ENCODE measurements around the gene FBRS. TPM values are rescaled to one million over a fixed set of nuclear protein-coding genes. Genes with fewer than 3 reads are reported as not detected.

Gene FBRS
- 44.4 TPM for polyA plus RNA-seq (2012; ENCODE audit: insufficient read length, low read depth)

DNA sequence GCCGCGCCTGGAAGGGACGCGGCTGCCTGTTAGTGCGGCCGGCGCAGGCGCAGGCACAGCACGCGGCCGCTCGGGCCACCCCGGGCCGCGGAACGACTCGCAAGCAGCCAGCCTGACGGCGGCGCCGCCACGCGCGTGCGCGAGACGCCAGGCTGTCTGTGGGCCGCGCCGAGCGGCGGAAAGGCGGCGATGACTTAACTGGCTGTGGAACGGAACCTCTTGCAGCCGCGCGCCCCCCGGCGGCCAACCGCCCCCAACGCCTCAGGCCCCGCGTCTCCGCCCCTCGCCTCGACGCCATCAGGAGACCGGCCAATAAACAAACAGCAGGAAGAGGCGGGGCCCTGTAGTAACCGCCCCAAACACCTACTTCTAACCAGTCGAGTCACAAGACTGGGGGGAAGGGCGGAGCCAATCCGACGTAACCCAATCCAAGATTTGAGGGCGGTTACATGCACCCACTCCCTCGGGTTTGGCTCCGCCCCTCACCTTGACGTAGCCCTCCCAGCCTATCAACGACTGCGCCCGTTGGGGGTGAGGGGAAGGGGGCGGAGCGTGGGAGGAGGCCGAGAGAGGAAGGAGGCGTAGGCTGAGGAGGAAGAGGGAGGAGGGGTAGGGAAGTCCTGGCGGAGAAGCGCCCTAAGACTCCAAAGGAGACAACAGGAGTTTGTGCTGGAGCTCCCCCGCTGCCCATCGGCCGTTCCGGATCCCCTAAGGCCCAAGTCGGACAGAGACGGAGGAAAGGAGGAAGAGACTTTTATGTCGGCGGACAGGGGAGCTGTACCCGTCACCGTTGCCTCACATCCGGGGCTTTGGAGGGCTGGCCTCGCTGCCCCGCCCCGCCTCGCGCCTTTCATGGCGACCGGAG, at the start of gene FBRS:
TSS of gene FBRS (plus strand) at position 566 of the 865 bp plus-strand sequence. CDS start 1,088 bp downstream, outside the sequence.
- TF ChIP-seq SIN3A (IDR thresholded peaks at IDR 0.05; ENCODE audit: borderline replicate concordance, insufficient read depth, low read length) (peak; percentile 58; the same call in 1 of the 2 replicates), FOXP2 (optimal IDR thresholded peaks at IDR 0.05; ENCODE audit: borderline replicate concordance, extremely low read depth, extremely low read length, insufficient read depth) (no peak), POLR2AphosphoS5 (IDR thresholded peaks at IDR 0.05; ENCODE audit: low read depth, low read length) (peak; percentile 46; the same call in 1 of the 2 replicates), TAF1 (IDR thresholded peaks at IDR 0.05; ENCODE audit: borderline replicate concordance, insufficient read depth, low read length) (no peak; the same call in 1 of the 2 replicates)
- TF ChIP-seq, protein P1, sequence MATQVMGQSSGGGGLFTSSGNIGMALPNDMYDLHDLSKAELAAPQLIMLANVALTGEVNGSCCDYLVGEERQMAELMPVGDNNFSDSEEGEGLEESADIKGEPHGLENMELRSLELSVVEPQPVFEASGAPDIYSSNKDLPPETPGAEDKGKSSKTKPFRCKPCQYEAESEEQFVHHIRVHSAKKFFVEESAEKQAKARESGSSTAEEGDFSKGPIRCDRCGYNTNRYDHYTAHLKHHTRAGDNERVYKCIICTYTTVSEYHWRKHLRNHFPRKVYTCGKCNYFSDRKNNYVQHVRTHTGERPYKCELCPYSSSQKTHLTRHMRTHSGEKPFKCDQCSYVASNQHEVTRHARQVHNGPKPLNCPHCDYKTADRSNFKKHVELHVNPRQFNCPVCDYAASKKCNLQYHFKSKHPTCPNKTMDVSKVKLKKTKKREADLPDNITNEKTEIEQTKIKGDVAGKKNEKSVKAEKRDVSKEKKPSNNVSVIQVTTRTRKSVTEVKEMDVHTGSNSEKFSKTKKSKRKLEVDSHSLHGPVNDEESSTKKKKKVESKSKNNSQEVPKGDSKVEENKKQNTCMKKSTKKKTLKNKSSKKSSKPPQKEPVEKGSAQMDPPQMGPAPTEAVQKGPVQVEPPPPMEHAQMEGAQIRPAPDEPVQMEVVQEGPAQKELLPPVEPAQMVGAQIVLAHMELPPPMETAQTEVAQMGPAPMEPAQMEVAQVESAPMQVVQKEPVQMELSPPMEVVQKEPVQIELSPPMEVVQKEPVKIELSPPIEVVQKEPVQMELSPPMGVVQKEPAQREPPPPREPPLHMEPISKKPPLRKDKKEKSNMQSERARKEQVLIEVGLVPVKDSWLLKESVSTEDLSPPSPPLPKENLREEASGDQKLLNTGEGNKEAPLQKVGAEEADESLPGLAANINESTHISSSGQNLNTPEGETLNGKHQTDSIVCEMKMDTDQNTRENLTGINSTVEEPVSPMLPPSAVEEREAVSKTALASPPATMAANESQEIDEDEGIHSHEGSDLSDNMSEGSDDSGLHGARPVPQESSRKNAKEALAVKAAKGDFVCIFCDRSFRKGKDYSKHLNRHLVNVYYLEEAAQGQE (IDR thresholded peaks at IDR 0.05; ENCODE audit: insufficient read depth in 1 of 2, low read depth in 2 of 2, low read length in 2 of 2): no peak

DNA sequence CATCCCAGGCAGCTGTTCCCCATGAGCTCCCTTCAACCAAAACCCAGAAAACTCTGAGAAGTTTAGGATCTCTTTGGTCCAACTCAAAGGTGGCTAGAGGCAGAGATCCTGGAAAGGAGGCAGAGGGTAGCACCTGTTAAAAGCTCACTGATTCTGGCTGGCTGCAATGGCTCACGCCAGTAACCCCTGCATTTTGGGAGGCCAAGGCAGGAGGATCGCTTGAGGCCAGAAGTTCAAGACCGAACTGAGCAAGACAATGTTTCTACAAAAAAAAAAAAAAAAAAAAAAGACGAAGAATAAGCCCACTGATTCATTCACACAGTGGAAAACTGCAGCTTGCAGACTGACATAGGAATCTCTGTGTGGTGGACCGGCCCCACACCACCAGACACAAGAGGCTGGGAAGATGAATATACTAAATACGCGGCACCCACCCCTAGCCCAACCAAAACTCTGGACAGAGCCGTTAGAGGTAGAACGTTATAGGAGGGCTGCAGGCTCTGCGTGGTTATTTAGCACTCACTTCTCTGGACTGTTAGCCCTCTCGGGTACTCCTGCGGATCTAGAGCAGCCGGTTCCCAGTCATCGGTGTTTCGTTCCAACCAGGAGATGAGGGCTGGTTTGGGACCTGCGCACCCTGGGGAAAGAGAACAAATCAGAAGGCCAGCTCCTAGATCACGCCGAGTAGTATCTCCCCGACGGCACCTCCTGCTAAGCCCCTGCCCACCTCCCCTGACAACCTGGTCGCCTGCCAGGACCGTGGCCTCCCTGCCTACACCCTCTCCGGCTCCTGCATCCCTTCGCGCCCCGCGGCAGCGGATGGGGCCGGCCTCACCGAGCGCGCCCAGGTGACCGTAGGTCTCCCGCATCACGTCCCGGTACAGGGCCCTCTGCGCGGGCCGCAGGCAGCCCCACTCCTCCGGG, 49.0 kb upstream of the FBRS start:
- no peak for TF ChIP-seq POLR2AphosphoS5 (IDR thresholded peaks at IDR 0.05; ENCODE audit: low read depth, low read length)

DNA sequence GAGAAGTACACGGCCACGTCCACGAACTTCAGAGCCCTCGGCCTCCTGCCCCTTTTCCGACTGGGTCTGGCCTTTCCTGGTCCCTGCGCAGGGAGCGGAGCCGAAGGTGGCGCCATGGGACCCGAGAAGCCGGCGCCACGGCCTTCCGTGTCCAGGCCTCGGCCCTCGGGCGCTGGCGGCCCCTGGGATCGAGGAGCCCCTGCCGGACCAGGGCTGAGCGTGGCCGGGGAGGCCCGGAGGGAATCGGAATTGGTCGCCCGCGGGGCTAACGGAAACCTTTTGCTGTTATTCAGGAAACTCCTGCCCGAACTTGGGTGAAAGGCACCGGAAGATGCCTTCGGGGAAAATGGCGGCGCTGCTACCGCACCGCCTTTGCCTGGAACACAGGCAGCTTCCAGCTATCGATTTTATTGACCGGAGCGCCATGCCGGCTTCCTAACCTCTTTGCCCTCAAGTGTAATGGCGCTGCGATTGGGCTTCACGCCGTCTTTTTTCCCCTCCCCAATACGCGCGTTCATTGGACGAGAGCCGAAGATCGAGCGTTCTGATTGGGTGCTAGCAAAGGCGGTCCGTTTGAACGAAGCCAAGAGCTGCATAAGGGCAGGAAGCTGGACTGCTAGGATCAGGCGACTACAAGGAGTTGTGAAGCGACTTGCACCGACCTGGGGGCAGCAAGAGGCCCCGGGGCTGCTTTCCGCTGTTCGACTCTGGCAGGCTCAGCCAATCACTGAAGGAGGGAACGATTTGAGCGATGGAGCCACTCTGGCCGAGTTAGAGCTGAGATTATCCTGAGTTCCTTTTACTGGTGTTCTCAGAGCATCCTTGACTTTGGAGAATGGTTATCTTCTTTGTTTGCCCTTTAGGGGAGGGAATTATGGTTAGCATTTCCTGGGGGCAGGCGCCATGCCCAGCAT, 48.0 kb upstream of the FBRS start, which contains the start of gene ZNF689:
TSS of gene ZNF689 (minus strand) at position 464 of the 914 bp plus-strand sequence. CDS start at position 116, 348 bp downstream.
- TF ChIP-seq POLR2AphosphoS5 (IDR thresholded peaks at IDR 0.05; ENCODE audit: low read depth, low read length) (peak; percentile 58; the same call in 1 of the 2 replicates), FOXP2 (optimal IDR thresholded peaks at IDR 0.05; ENCODE audit: borderline replicate concordance, extremely low read depth, extremely low read length, insufficient read depth) (no peak), SIN3A (IDR thresholded peaks at IDR 0.05; ENCODE audit: borderline replicate concordance, insufficient read depth, low read length) (no peak), TAF1 (IDR thresholded peaks at IDR 0.05; ENCODE audit: borderline replicate concordance, insufficient read depth, low read length) (peak; percentile 93)
- TF ChIP-seq, protein P1 (IDR thresholded peaks at IDR 0.05; ENCODE audit: insufficient read depth in 1 of 2, low read depth in 2 of 2, low read length in 2 of 2): no peak; a peak in 1 of 4 replicates

DNA sequence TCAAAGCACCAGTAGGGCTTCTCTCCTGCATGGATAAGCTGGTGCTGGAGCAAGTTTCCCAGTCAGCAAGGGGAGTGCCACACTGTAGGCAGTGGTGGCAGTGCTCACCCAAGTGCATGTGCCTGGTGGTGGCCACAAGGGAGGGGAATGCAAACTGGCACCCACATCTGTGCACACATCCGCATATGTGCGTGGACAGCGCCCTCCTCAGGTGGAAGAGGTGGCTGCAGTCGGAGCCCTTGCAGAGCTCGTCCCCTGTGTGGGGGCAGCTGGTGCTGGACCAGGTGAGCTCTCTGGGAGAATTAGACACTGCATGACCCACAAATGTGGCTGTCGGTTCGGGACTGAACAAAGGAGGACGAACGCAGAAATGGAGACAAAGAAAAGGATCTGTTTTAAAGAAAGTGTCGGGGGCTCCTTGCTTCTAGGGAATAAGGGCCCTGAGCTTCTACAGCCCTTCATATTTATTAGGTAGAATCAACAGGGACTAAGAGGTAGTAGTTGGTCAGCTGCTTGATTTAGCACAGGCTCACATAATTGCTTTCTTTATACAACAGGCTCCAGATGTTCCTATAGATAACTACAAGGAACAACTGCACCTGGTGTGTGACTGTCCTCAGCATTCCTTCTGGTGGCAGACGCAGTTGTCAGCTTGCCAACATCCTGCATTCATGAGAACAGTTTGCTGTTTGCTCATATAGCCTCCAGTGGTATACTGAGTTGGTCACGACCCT, 42.7 kb upstream of the FBRS start:
- TF ChIP-seq TAF1 (IDR thresholded peaks at IDR 0.05; ENCODE audit: borderline replicate concordance, insufficient read depth, low read length) (no peak), SIN3A (IDR thresholded peaks at IDR 0.05; ENCODE audit: borderline replicate concordance, insufficient read depth, low read length) (no peak), FOXP2 (optimal IDR thresholded peaks at IDR 0.05; ENCODE audit: borderline replicate concordance, extremely low read depth, extremely low read length, insufficient read depth) (no peak), POLR2AphosphoS5 (IDR thresholded peaks at IDR 0.05; ENCODE audit: low read depth, low read length) (no peak)
- TF ChIP-seq, protein P1 (IDR thresholded peaks at IDR 0.05; ENCODE audit: insufficient read depth in 1 of 2, low read depth in 2 of 2, low read length in 2 of 2): no peak
